GDM1 (cell line): ENCODE measurements around the gene GPR137C.

Experiments
- DNase-seq: peaks from one replicate; lab custom pipeline; 2025; lab: John Stamatoyannopoulos, UW

Gene GPR137C

GRCh38 chr14:52552063-52552988 lies at the start of gene GPR137C, which contains the start of gene TXNDC16:
GPR137C (plus strand) TSS chr14:52552836; CDS start chr14:52553148, 312 bp downstream.
TXNDC16 (minus strand) TSS chr14:52552505; CDS start chr14:52543557, 8,948 bp downstream.
- peak; percentile 99 for DNase-seq

DNA sequence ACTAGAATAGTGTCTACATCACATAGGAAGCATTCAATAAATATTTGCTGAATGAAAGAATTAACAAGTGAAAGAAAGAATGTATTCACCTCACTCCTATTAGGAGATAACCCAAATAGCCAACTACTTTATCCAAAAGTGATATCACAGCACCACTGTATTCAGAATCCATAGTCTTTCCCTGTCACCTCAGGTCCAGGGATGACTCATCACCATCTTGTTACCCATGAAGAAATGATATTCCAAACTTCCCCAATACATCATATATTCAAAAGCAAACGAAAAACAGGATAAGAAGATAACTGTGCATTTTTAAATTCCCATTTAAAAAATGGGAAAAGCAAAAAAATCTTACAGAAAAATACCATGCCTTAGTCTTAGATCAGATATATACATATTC lies 39.4 kb upstream of the GPR137C start:
- no peak for DNase-seq

GRCh38 chr14:52514046-52514811 lies 38.4 kb upstream of the GPR137C start:
- DNase-seq, result no peak

- DNase-seq, result no peak
Measured at GRCh38 chr14:52522033-52522432, 30.6 kb upstream of the GPR137C start.

DNA sequence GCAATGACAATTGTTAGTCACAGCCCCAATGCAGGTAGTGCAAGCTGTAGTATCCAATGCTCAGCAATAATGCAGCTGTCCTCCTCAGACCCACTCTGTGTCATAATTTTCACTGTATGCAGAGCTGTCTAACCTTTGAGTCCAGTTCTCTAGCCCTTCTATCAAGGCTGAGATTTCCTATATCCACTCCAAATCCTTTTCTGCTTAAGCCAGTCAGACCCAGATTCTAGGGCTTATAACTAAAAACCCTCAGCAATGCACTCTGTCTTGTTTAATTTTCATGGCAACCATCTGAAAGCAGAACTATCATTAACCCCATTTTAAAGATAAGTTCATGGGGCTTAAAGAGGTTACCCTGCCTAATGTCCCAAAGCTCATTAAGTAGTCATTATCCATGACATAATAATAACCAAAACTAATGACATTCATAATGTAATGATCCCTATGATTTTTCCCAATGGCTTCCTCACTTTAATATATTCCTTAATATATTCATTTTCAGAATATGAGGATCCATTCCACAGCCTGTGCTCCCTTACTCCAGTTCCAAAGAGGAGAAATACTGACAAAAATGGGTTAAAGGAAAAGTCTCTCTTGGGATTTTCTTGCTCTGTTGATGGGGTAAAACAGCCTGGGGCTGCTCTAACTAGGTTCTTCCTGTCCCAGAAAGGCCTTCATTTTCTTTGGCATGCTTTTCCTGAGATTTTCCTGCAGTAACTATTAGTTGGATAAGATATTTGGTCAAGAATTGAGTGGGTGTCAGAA lies 29.9 kb upstream of the GPR137C start:
- DNase-seq, result no peak

DNA sequence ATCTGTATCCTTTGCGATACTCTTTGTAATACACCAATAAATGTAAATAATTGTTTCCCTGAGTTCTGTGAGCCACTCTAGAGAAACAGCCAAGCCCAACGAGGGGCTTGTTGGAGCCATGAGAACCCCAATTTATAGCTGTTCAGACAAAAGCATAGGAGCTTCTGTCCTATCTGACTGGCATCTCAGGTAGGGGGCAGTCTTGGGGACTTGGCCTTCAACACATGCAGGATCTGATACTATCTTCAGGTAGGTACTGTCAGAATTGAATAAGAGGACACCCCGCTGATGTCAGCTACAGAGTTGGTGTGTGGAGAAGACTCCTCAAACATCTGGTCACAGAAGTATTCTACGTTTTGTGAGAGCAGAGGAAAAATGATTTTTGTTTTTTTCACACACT lies 25.6 kb upstream of the GPR137C start:
- DNase-seq, result no peak

- no peak for DNase-seq
Measured at GRCh38 chr14:52531481-52531880, 21.2 kb upstream of the GPR137C start.

DNA sequence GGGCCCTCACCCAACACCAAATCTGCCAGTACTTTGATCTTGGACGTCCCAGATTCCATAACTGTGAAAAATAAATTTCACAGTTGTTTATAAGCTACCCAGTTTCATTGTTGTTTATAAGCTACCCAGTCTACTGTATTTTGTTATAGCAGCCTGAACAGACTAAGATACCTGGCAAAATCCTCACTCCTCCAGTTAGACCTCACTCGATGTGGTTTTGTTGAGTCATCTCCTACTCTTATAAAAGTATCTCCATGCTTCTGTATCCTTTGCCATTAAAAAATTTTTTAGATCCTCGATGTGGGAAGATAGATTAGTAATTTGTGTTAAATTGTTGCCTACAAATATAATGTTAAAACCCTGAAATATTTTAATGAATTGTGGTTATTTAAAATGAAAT lies 16.4 kb upstream of the GPR137C start:
- DNase-seq, result no peak

DNA sequence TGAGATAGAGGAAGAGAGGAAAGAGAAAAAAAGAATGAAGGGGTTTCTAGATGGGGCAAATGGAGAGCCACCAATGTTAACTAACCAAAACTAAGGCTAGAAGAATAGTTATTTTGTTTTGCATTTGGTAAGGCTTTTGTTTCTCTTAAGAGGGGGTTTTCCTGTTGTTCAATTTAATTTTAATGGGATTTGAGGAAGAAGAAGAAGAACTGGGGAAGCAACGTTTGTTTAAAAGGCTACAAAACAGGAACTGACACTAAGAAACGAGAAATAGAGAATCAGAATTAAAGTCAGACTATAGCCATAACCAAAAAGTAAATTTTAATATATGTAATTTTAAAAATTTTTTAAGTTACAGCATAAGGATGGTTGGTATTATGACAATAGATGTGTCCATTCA lies 14.0 kb upstream of the GPR137C start:
- no peak for DNase-seq

GRCh38 chr14:52545584-52546317 lies 6.9 kb upstream of the GPR137C start:
- no peak for DNase-seq

DNA sequence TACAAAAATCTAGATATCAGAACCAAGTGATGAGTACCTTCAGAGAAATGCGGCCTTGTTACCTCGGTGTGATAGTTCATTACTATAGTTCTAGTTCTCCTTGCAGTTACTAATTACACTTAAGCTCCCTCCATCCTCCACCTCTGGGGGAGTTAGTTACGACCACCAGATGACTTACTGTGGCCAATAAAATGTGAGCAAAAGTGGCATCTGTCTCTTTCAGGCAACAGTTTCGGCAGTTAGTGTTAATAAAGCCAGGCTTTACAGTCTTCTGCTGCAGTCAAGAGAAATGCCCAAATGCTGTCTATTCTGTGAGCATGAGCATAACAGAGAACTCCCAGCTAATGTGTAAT lies 6.3 kb upstream of the GPR137C start:
- DNase-seq, result no peak

- no peak for DNase-seq
Measured at GRCh38 chr14:52547027-52547426, 5.6 kb upstream of the GPR137C start.

- no peak for DNase-seq
Measured at GRCh38 chr14:52547526-52547925, 5.1 kb upstream of the GPR137C start.

DNA sequence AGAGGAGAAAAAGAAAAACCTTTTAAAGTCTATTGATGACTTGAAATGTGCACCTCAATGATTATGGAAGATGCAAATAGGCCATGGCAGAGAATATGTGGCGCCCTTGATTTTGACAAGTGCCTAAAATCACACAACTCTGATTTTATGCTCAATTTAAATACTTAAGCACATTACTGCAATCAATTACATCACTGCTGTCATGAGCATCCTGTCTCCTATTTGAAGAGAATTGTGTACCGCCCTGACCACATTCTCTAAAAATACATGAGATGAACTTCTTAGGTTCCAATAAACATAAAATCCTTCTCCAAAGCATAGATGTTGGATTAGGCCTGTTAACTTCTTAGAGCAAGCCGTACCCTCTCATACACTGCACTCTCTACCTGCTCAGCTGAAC lies 2.0 kb upstream of the GPR137C start:
- no peak for DNase-seq

DNA sequence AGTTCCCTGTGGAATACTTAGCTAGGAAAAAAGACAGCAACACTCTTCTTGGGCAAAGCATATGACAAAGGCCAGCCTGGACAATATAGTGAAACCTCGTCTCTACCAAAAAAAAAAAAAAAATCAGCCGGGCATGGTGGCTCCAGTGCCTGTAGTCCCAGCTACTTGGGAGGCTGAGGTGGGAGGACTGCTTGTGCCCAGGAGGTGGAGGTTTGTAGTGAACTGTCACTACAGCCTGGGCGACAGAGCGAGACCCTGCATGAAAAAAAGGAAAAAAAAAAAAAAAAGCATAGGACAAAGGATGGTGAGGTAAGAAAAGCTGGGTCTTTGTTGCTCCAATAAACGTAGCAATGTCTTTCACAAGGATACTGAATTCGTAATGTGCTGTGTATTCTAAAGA lies 1.4 kb upstream of the GPR137C start:
- no peak for DNase-seq

DNA sequence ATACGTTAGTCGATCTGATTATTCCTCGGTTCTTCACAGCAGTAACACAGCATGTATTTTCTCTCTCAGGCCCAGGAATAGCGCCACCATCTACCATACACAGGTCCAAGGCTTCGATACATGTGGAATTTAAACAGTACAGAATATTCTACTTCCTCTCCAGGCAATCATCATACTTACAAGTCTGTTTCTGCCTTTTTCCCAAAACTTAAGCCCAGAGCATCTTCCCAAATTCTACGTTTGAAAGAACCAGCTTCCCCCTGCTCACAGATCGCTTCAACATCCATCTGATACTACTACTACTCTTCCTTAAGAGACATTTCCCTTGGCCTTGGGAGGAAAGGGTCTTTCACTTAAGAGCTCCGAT lies 957 bp upstream of the GPR137C start:
- peak; percentile 6 for DNase-seq

- DNase-seq, result peak; percentile 14
Measured at GRCh38 chr14:52553002-52553670, 500 bp downstream of the GPR137C start.

- peak; percentile 59 for DNase-seq
Measured at GRCh38 chr14:52553671-52554575, 1.3 kb downstream of the GPR137C start.

- no peak for DNase-seq
Measured at GRCh38 chr14:52558688-52559087, 6.1 kb downstream of the GPR137C start.

- no peak for DNase-seq
Measured at GRCh38 chr14:52563120-52563519, 10.5 kb downstream of the GPR137C start.
